ENCODE measurements around the gene FOLR2. TPM values are rescaled to one million over a fixed set of nuclear protein-coding genes. Genes with fewer than 3 reads are reported as not detected.
"Not testable (repeated sequence)": the region's sequence is repeated elsewhere in the genome, so short reads cannot be mapped to it uniquely, and the experiment has no call there.

FOLR2 gene
- 18.2 TPM for total RNA-seq (2013)
- polyA plus RNA-seq (10 to 100 TPM; 54.7 to 63.8 (median 62.6) TPM), polyA minus RNA-seq (23.1 and 29.7 TPM in 2 replicates), total RNA-seq (1.8 to 9.4 (median 6.1) reads per million in 11 experiments)

GRCh38 chr11:72216638-72217037 lies at the start of gene FOLR2:
TSS of gene FOLR2 (plus strand) at chr11:72216794. CDS start at chr11:72218585, 1,791 bp downstream.
- Histone ChIP-seq H3K27ac (ENCODE audit: low read depth in 1 of 2, low read length in 2 of 2) (peak within 1 kb of the TSS; percentile 37 to 87), H3K36me3 (replicated peaks in 1 of 2; ENCODE audit: control insufficient read depth in 1 of 2, insufficient read depth in 2 of 2, low read length in 2 of 2) (no peaks in the 10 kb centered on the region), H2AFZ (ENCODE audit: insufficient read depth, low read depth, low read length, poor library complexity, severe bottlenecking) (peak within 1 kb of the TSS; percentile 81), H3K9me3 (replicated peaks in 1 of 2; ENCODE audit: control insufficient read depth in 1 of 2, insufficient read depth in 1 of 2, low read length in 2 of 2) (no peaks in the 10 kb centered on the region), H3K9ac (ENCODE audit: insufficient read depth, low read length, poor library complexity, severe bottlenecking) (no peak within 1 kb of the TSS), H3K4me1 (ENCODE audit: control insufficient read depth in 1 of 2, insufficient read depth in 2 of 2, low read length in 2 of 2) (peaks cover 43% of the 10 kb centered on the region in 2 donors), H3K27me3 (ENCODE audit: control insufficient read depth in 2 of 2, insufficient read depth in 2 of 2, low read length in 2 of 2) (no peaks in the 10 kb centered on the region), H3K4me3 (replicated peaks in 1 of 3; ENCODE audit: low read depth in 2 of 3, low read length in 3 of 3) (peak within 1 kb of the TSS; percentile 2 to 56 (median 19)), H4K20me1 (ENCODE audit: insufficient read depth, low read length) (no peaks in the 10 kb centered on the region), H3K4me2 (replicated peaks; ENCODE audit: extremely low read depth, low read length, poor library complexity, severe bottlenecking) (peak within 1 kb of the TSS; percentile 60), H3K79me2 (ENCODE audit: insufficient read depth, low read length) (no peaks in the 10 kb centered on the region)
- peaks cover 0 to 1% (median 0%) of the 10 kb centered on the region in 7 donors for H3K9me3 Mint-ChIP-seq
- TF ChIP-seq CTCF (IDR thresholded peaks at IDR 0.05) = no peak
- peak within 1 kb of the TSS; percentile 32 to 98 (median 95) for H3K27ac Mint-ChIP-seq
- H3K36me3 Mint-ChIP-seq = no peaks in the 10 kb centered on the region
- 74% methylated on average over 6 of the region's 6 CpGs for WGBS (ENCODE audit: insufficient coverage)
- peaks cover 42% of the 10 kb centered on the region for H3K4me1 Mint-ChIP-seq
- no peak for DNase-seq
- peak within 1 kb of the TSS; percentile 24 to 78 for H3K4me3 Mint-ChIP-seq
- H3K27me3 Mint-ChIP-seq (ENCODE audit: low read depth in 3 of 3) = peaks cover 0 to 3% (median 2%) of the 10 kb centered on the region in 3 donors
- intact Hi-C loops (cut with micrococcal nuclease) = no loop called here

DNA sequence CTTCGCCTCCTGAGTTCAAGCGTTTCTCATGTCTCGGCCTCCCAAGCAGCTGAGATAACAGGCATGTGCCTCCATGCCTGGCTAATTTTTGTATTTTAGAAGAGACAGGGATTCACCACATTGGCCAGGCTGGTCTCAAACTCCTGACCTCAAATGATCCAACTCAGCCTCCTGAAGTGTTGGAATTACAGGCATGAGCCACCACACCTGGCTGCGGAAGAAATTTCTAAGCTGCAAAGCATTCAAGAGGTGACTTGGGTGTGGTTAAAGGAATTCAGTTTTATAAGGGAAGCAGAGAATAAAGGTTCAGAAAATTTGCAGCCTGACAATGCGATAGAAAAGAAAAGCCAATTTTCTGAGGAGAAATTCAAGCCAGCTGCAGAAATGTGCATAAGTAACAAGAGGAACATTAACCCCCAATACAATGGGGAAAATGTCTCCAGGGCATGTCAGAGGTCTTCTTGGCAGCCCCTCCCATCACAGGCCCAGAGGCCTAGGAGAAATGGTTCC lies 47.5 kb upstream of the FOLR2 start:
- not testable (repeated sequence) for H3K4me3 ChIP-seq (replicated peaks in 1 of 3; ENCODE audit: low read depth in 2 of 3, low read length in 3 of 3)

GRCh38 chr11:72169754-72170153 lies 46.8 kb upstream of the FOLR2 start:
- H3K79me2 ChIP-seq (ENCODE audit: insufficient read depth, low read length); H3K4me3 ChIP-seq (replicated peaks in 1 of 3; ENCODE audit: low read depth in 2 of 3, low read length in 3 of 3); H3K36me3 Mint-ChIP-seq; intact Hi-C loops (cut with micrococcal nuclease); H3K4me2 ChIP-seq (replicated peaks; ENCODE audit: extremely low read depth, low read length, poor library complexity, severe bottlenecking); H3K9me3 Mint-ChIP-seq; H3K9me3 ChIP-seq (replicated peaks in 1 of 2; ENCODE audit: control insufficient read depth in 1 of 2, insufficient read depth in 1 of 2, low read length in 2 of 2); H3K9ac ChIP-seq (ENCODE audit: insufficient read depth, low read length, poor library complexity, severe bottlenecking); DNase-seq; H3K27me3 ChIP-seq (ENCODE audit: control insufficient read depth in 2 of 2, insufficient read depth in 2 of 2, low read length in 2 of 2); H3K27ac Mint-ChIP-seq; H4K20me1 ChIP-seq (ENCODE audit: insufficient read depth, low read length); H3K36me3 ChIP-seq (replicated peaks in 1 of 2; ENCODE audit: control insufficient read depth in 1 of 2, insufficient read depth in 2 of 2, low read length in 2 of 2); H3K27me3 Mint-ChIP-seq (ENCODE audit: low read depth in 3 of 3); H3K27ac ChIP-seq (ENCODE audit: low read depth in 1 of 2, low read length in 2 of 2); H2AFZ ChIP-seq (ENCODE audit: insufficient read depth, low read depth, low read length, poor library complexity, severe bottlenecking): not testable (repeated sequence)
- peak overlapping the region in 1 of 2 donors; percentile 46 for H3K4me3 Mint-ChIP-seq
- peaks cover 5 to 10% of the 10 kb centered on the region in 2 donors for H3K4me1 ChIP-seq (ENCODE audit: control insufficient read depth in 1 of 2, insufficient read depth in 2 of 2, low read length in 2 of 2)
- WGBS (ENCODE audit: insufficient coverage) = 88% methylated on average over 1 of the region's 3 CpGs
- H3K4me1 Mint-ChIP-seq = peaks cover 12% of the 10 kb centered on the region

More for the DNA sequence above, 47.5 kb upstream of the FOLR2 start:
- intact Hi-C loops (cut with micrococcal nuclease); DNase-seq; H4K20me1 ChIP-seq (ENCODE audit: insufficient read depth, low read length); H3K27ac Mint-ChIP-seq; H3K27me3 ChIP-seq (ENCODE audit: control insufficient read depth in 2 of 2, insufficient read depth in 2 of 2, low read length in 2 of 2); H3K36me3 ChIP-seq (replicated peaks in 1 of 2; ENCODE audit: control insufficient read depth in 1 of 2, insufficient read depth in 2 of 2, low read length in 2 of 2); H3K27ac ChIP-seq (ENCODE audit: low read depth in 1 of 2, low read length in 2 of 2); H3K4me3 Mint-ChIP-seq; H3K36me3 Mint-ChIP-seq; H3K9ac ChIP-seq (ENCODE audit: insufficient read depth, low read length, poor library complexity, severe bottlenecking); H2AFZ ChIP-seq (ENCODE audit: insufficient read depth, low read depth, low read length, poor library complexity, severe bottlenecking); H3K79me2 ChIP-seq (ENCODE audit: insufficient read depth, low read length); H3K9me3 Mint-ChIP-seq; H3K4me2 ChIP-seq (replicated peaks; ENCODE audit: extremely low read depth, low read length, poor library complexity, severe bottlenecking); H3K9me3 ChIP-seq (replicated peaks in 1 of 2; ENCODE audit: control insufficient read depth in 1 of 2, insufficient read depth in 1 of 2, low read length in 2 of 2); H3K27me3 Mint-ChIP-seq (ENCODE audit: low read depth in 3 of 3): not testable (repeated sequence)
- WGBS (ENCODE audit: insufficient coverage) = 95% methylated on average over 4 of the region's 5 CpGs
- peaks cover 5 to 10% of the 10 kb centered on the region in 2 donors for H3K4me1 ChIP-seq (ENCODE audit: control insufficient read depth in 1 of 2, insufficient read depth in 2 of 2, low read length in 2 of 2)
- H3K4me1 Mint-ChIP-seq = peaks cover 12% of the 10 kb centered on the region

DNA sequence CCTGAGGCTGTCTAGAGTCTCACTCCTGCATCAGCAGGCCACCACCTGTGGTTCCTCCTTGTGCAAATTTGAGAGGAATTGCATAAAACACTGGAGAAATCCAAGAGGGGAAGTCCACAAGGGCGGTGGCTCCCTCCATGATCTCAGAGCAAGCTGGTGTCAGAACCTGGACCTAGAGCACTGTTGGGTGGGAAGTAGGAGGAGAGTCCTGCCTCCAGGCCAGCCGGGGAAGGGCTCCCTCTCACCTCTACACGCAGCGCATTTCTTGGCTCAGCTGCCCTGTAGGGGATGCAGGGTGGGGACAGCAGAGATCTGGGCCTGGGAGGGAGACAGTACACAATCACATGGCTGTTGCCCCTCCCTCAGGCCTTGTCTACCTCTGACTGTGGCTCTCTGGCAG lies 44.6 kb upstream of the FOLR2 start:
- H3K27me3 ChIP-seq (ENCODE audit: control insufficient read depth in 2 of 2, insufficient read depth in 2 of 2, low read length in 2 of 2); H3K4me2 ChIP-seq (replicated peaks; ENCODE audit: extremely low read depth, low read length, poor library complexity, severe bottlenecking); H3K27ac ChIP-seq (ENCODE audit: low read depth in 1 of 2, low read length in 2 of 2); H3K36me3 Mint-ChIP-seq; H2AFZ ChIP-seq (ENCODE audit: insufficient read depth, low read depth, low read length, poor library complexity, severe bottlenecking); H3K9ac ChIP-seq (ENCODE audit: insufficient read depth, low read length, poor library complexity, severe bottlenecking); H3K4me3 ChIP-seq (replicated peaks in 1 of 3; ENCODE audit: low read depth in 2 of 3, low read length in 3 of 3); H3K79me2 ChIP-seq (ENCODE audit: insufficient read depth, low read length); H3K4me3 Mint-ChIP-seq; intact Hi-C loops (cut with micrococcal nuclease); H4K20me1 ChIP-seq (ENCODE audit: insufficient read depth, low read length); H3K36me3 ChIP-seq (replicated peaks in 1 of 2; ENCODE audit: control insufficient read depth in 1 of 2, insufficient read depth in 2 of 2, low read length in 2 of 2); H3K9me3 ChIP-seq (replicated peaks in 1 of 2; ENCODE audit: control insufficient read depth in 1 of 2, insufficient read depth in 1 of 2, low read length in 2 of 2); H3K9me3 Mint-ChIP-seq; H3K27me3 Mint-ChIP-seq (ENCODE audit: low read depth in 3 of 3): not testable (repeated sequence)
- DNase-seq = peak in 2 of 3 donors; percentile 17 to 25
- WGBS (ENCODE audit: insufficient coverage) = 60% methylated on average over 1 of the region's 4 CpGs
- H3K4me1 ChIP-seq (ENCODE audit: control insufficient read depth in 1 of 2, insufficient read depth in 2 of 2, low read length in 2 of 2) = peaks cover 5 to 10% of the 10 kb centered on the region in 2 donors
- Mint-ChIP-seq H3K27ac (peak overlapping the region in 1 of 7 donors; percentile 4), H3K4me1 (peaks cover 12% of the 10 kb centered on the region)

Measured in CD14-positive monocyte (primary cell).